SIG-M5 treated with dmso at 0.1 percent for 504 hours (cell line): ENCODE data around the gene CDKL5.
A peak's percentile ranks its signal among the peaks of the same experiment; 100 is the strongest.

Source experiments
- DNase-seq: peaks from one replicate; lab custom pipeline; 2025; ENCODE audit not compliant: unreplicated experiment; lab: John Stamatoyannopoulos, UW

The CDKL5 gene

DNA sequence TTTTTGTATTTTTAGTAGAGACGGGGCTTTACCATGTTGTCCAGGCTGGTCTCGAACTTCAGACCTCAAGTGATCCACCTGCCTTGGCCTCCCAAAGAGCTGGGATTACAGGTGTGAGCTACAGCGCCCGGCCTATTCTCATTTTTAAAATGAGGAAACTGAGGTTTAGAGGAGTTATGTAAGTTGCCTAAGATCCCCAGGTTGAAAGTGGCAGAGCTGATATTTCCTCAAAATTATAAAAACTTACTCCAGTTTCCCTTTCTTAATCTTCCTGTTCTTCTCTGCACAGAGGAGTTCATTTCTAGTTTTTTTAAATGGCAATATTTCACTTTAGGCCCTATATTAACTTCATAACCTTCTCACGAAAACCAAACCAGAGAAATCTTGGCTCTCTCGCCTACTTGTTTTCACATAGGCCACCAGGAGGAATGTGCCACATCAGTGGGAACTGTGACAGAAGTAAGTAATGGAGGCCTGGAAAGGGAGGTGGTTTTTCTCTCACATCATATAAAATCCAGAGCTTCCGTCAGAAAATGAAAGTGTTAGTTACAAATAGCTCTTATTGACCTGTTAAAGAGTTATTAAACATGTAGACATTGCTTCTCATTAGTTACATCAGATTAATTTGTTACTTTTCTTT lies 262.6 kb downstream of the CDKL5 start:
- peak; percentile 56 for DNase-seq

- DNase-seq: no peak
These were observed 266.0 kb downstream of the CDKL5 start for GRCh38 chrX:18691431-18691830.

DNA sequence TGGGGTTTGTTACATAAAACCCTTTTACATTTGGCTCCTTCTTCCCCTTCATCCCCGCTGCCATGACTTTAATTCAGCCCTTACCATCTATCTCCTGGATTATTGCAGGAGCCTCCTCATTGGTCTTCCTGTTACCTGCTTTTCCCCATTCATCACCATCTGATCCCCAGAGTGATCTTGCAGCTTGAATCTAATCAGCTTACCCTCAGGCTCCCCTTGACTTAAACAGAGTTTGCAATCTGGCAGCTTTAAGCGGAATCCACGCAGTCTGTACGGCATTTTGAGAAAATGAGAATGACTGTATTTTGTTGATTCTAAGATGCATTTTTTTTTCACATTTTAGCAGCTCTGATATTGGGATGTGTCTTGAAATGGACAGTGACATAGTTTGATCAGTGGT lies 267.1 kb downstream of the CDKL5 start:
- no peak for DNase-seq

DNA sequence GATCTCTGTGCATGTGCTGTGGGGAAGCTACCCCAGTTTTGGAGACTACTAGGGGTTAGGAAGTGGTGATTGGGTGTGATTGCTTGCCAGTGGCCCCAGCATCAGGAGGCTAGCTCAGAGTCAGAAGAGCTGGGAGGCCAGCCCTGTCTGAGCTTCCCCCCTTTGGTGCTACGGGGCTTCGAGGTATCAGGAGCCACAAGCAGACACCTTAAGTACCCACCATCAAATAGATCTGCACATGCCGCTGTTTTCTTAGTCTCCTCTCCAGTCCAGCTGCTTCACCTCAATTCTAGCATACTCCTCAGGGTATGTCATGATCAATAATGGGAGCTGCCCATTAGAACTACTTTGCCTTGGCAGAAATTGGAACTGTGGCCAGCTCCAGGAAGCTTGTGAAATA lies 271.2 kb downstream of the CDKL5 start:
- no peak for DNase-seq

- no peak for DNase-seq
These were observed 273.6 kb downstream of the CDKL5 start for GRCh38 chrX:18698737-18699650.

DNA sequence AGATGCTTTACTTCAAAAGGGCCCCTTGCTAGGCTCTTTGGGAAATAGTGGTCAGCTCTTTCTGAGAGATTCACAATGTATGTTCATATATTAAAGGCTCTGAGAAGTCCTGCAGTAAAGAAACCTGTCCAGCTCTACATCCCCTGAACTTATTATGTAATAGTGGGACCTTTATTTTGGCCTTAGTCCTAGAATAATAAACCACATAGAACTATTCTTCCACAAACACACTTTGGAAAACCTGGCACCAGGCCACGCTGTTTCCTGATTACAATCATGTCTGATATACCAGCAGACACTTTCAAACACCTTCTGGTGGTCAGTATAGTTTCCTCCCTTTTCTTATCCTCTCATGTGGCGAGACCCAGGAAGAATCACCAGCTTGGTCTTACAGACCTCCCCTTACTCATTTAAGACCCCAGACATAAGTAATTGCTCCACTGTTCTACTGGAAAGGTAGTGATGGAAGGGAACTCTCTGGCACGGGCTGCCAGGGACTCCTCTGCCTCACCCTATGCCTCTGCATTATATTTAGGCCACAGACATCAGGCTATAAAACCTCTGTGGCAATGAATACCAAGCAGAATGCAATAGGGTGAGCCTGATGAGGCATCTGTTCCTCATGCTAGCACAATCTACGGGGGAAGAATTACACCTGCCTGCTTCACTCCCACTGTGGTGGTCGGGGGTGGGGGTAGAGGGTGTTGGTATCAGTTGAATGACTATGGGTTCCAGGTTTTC lies 276.4 kb downstream of the CDKL5 start:
- DNase-seq: no peak

GRCh38 chrX:18702362-18703195 lies 277.2 kb downstream of the CDKL5 start:
- peak; percentile 18 for DNase-seq
